GM18499 (cell line): ENCODE results near the gene OSBP2.
"Not testable (repeated sequence)": the region's sequence is repeated elsewhere in the genome, so short reads cannot be mapped to it uniquely, and the experiment has no call there.

Experiments used
- ATAC-seq: cut with Tn5 transposase; IDR thresholded peaks from one replicate; pipeline ENCODE4 v1.9.1; 2021; ENCODE audit warnings: moderate number of reproducible peaks; ENCODE audit not compliant: insufficient read depth, unreplicated experiment

OSBP2 gene

DNA sequence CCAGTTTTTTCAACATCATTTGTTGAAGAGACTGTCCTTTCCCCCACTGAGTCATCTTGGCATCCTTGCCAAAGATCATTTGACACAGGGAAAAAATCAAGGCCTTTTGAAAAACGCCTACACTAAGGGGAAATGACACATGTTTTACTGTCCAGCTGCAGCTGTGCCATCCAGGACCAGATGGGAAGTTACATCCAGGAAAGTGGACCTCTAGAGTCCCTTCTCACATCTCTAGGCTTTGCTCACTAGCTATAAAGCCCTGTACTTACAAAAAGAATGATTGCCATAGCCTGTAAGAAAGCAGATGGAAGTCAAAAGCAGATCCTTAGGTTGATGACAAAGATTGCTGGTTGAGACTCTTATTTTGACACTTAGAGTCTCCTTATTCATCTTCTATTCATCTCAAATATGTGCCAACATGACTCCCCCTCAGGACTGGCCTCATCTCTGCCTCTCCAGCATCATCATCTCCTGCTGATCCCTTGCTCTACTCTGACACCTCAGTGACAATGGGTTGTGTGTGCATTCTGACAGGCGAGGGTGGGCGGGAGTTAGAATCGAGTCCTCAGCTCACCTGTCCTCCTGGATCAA is 22.8 kb downstream of the OSBP2 start:
- no peak for ATAC-seq

DNA sequence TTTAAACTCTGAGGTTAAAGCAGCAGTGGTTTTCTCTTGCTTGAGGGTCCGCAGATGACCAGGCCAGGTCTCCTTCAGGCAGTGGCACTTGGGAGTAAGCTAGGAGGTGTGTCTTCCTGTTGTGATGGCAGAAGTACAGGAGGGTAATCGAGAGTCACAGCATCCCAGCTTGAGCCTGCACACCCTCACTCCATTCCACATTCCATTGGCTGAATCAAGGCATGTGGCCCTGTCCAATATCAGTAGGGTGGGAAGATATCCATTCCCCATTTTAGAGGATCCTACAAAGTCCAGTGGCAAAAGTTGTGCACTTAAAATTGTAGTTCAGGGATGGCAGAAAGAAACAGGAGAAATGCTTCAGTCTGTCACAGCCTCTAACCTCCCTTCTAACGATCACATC is 23.3 kb downstream of the OSBP2 start:
- ATAC-seq = no peak

- no peak for ATAC-seq
These were observed 23.8 kb downstream of the OSBP2 start for GRCh38 chr22:30718491-30718890.

DNA sequence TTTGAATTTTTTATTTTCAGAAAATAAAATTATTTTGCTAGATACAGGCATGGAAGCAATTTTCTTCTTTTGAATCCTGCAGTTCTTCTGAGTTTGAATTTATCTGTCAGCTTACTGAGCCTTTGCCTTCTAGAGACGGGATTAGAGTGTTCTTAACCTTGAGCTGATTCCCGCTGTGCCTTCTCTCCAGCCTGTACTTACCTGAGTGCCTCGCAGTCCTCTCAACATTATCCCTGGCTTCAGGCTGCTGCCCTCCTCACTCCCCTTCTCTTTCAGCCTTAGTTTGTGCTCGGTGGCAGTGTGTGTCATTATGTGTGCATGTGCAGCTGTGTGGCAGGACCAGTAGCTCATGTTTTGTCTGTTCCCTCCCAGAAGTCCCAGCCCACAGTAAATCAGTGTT is 24.3 kb downstream of the OSBP2 start:
- ATAC-seq = no peak

GRCh38 chr22:30720263-30720837 is 25.7 kb downstream of the OSBP2 start:
- no peak for ATAC-seq

DNA sequence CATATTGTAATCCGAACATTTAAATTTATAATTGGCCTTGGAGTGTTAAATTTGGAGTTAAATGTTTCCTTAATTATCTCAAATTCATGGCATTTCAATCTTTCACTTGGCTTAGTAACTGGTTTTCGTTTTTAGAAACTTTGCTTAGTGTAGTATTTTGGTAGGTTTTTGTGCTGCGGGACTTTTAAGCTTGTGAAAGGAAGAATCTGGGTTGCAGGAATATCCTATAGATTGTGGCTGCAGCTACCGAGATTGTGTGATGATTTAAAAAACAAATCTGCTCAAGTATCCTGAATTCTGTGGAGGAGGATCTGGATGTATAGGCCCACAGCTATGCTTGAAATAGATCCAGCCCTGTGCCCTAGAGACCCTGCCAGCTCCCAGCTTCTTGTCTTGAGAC is 27.1 kb downstream of the OSBP2 start:
- no peak for ATAC-seq

DNA sequence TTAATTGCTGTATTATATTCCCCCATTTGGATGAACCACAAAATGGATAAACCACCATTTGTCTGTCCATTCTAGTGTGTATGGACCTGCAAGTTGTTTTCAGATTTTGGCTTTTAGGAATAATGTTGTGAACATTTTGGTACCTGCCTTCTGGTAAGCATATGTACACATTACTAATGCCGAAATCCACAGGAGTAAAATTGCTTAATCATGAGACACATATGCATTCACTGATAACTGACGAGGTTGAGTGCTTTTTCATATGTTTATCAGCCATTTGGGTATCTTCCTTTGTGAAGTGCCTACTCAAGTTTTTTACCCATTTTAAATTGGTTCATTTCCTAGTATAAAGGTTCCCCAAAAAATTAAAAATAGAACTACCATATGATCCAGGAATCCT is 34.2 kb downstream of the OSBP2 start:
- no peak for ATAC-seq

- ATAC-seq = no peak
These were observed 37.0 kb downstream of the OSBP2 start for GRCh38 chr22:30731658-30732057.

DNA sequence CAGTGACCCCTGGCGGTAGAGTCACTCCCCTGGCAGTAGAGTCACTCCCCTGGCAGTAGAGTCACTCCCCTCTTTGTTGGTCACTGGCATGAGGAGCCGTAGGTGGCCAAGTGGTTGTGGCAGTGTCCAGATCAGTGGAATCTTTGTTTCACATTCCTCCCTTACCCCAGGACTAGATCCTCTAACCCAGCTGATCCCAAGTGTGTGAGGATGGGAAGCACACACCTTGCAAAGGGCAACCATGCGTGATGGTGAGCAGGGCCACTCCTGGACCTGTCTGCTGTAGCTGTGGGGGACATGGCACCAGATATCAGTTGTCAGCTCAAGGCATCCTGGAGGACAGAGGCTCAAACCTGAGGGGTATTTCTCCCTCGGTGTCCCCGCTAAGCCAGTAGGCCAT is 37.8 kb downstream of the OSBP2 start:
- ATAC-seq = no peak

DNA sequence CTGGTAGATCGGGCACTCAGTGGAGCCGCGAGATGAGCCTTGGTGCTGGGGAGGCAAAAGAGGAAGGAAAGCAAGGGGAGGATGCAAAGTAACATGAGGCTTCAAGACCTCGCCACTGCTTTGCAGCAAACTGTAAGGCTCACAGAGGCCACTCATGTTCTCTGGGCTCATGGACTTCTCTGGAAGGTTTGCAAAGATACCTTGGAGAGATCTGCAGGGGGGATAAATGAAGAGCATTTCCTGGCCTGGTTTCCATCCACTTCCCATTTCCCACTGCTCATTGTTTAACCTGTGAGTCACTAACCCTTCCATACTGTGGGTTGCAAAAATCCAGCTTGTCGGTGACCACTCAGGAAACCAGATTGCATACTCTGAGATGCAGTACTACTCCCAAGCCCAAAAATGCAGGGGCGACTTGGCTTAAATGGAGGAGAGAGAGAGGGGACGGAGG is 38.5 kb downstream of the OSBP2 start:
- no peak for ATAC-seq

DNA sequence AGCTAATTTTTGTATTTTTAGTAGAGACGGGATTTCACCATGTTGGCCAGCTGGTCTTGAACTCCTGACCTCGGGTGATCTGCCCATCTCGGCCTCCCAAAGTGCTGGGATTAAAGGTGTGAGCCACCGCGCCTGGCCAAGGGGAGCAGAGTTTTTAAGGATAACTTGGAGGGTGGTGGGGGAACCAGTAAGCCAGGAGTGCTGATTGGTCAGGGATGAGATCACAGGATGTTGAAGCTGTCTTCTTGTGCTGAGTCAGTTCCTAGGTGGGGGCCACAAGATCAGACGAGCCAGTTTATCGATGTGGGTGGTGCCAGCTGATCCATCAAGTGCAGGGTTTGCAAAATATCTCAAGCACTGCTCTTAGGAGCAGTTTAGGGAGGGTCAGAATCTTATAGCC is 45.3 kb downstream of the OSBP2 start:
- not testable (repeated sequence) for ATAC-seq

DNA sequence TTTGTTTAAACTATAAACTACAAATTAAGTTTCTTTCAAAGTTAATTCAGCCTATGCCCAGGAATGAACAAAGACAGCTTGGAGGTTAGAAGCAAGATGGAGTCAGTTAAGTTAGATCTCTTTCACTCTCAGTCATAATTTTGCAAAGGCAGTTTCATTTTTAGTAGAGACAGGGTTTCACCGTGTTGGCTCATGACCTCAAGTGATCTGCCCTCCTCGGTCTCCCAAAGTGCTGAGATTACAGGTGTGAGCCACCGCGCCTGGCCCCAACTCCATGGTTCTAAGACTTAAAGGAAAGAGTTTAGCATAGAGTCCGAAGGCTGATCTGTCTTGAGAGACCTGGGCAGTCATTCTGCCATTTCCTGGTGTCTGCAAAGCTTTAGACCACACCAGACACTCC is 45.8 kb downstream of the OSBP2 start:
- ATAC-seq = not testable (repeated sequence)

DNA sequence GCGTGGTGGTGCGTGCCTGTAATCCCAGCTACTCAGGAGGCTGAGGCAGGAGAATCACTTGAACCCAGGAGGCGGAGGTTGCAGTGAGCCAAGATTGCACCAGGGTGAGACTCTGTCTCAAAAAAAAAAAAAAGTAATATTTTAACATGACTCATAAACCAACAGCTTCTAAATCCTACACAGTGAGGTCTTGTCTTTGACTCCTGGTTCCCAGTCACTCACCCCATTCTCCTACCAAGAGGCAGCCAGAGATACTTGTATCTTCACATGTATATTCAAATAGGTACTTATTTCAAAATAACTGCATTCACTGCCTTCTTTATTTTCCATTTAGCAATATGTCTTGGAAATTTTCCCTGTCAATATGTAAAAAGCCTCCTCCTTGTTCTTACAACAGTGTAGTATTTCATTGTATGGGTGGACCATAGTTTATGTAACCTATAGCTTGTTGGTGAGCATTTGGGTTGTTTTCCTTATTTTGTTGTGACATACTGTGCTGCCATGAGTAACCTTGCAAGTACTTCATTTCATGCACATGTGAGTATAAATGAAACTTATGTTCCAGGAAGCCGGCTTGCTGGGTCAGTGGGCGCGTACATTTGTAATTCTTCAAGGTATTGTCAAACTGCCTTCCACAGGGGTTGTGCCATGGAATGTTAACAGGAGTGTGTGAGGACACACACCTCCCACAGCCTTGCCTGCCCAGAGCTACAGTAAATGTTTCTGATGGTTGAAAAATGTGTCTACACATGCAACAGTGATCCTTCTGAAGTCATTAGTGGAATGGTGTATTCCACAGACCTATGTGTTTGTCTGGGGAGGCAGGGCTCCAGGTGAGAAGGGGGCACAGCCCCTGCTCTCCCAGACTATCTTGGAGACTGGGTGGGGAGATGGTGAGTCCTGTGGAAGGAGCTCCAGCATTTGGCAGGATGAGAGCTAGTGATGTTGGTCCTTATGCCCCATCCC is 47.9 kb downstream of the OSBP2 start:
- no peak for ATAC-seq

DNA sequence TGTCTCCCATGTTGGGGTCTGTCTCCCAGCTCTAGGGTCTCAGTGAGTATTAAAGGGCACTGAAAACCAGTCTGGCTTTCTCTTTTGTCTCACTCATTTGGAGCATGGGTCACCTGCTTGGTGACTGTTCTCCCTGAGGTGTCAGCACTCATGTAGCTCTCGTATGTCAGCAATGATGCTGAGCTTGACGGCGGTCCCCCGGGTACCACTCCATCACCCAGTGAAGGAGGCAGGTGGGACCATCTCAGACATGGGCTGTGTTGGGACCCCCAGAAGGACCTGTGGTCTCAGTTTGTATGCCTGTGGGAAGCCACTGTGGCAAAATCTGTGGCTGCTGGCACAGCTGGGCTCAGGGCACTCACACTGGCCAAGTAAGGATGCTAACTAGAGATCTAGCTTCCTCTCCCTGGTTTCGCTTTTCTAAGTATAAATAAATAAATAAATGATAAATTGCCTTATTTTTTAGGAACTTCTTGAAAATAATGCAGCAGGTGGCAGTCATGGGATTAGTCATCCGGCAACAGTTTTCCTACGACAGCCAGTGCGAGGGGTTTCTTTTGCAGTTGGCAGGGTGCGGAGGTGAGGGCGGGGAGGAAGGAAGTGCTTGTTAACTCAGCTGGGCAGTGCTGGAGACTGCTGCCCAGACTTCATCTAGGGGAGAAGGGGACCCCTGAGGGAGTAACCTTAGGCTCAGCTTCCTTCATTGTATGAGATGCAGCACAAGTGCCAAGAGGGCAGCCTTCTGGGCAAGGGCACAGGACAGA is 48.8 kb downstream of the OSBP2 start:
- ATAC-seq = no peak

- ATAC-seq = no peak
These were observed 49.5 kb downstream of the OSBP2 start for GRCh38 chr22:30744224-30744623.

- ATAC-seq = no peak
These were observed 52.8 kb downstream of the OSBP2 start for GRCh38 chr22:30747493-30747892.

DNA sequence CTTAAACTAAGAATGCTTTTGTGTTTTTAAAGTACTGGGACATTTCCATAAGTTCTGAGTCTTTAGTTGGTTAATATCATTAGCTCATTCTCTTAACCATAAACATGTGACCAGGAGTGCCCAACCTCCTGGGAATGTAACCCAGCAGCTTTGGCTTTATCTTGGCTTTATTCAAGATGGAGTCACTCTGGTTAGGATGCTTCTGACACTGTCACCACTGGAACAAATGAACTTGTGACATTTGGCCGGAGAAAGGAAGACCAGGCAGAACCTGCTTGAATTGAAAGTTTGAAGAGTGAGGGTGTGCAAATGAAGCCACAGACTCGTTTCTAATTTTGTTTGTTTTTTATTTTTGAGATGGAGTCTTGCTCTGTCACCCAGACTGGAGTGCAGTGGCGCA is 54.6 kb downstream of the OSBP2 start:
- ATAC-seq = no peak

DNA sequence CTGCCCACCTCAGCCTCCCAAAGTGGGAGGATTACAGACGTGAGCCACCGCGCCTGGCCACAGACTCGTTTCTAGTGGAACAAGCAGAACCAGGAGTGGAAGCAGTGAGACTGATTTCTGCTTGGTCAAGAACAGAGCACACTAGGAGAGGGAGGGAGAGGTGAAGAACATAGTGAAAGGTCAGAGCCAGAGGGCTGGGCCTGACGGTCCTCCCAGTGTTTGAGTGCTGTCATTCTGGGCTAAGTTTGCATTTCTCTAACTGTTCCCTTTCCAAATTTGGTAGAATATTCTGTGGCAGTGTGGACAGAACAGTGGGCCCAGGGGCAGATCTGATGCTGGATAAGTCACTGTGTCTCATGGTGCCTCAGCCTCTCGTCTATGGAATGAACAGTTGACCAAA is 55.2 kb downstream of the OSBP2 start:
- ATAC-seq = no peak

GRCh38 chr22:30751529-30751928 is 56.9 kb downstream of the OSBP2 start:
- no peak for ATAC-seq

GRCh38 chr22:30752771-30753170 is 58.1 kb downstream of the OSBP2 start:
- ATAC-seq = no peak

DNA sequence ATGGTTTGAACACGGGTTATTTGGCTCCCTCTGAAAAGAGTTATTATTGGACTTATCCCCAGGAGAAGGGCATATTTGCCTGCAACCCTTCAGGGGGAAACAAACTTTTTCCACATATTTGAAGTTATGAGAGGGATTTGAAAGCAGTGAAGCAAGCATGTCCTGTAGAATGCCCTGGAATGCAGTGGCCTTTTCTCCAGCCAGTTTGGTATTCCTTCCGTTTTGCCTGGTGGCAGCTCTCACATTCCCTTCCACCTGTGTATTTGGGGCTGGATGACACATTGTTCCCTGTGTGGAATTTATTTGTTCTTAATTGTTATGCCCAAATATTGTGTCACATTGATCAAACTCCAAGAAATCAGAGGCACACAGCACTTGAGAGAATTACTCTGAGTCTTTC is 59.0 kb downstream of the OSBP2 start:
- ATAC-seq = no peak
